ENCODE results near the gene SERINC3. TPM values are rescaled to one million over a fixed set of nuclear protein-coding genes. Genes with fewer than 3 reads are reported as not detected.

SERINC3 gene
- total RNA-seq, 2 donors from 2014 or later, result 75.6 to 91.3 TPM

- TF ChIP-seq, protein P1, sequence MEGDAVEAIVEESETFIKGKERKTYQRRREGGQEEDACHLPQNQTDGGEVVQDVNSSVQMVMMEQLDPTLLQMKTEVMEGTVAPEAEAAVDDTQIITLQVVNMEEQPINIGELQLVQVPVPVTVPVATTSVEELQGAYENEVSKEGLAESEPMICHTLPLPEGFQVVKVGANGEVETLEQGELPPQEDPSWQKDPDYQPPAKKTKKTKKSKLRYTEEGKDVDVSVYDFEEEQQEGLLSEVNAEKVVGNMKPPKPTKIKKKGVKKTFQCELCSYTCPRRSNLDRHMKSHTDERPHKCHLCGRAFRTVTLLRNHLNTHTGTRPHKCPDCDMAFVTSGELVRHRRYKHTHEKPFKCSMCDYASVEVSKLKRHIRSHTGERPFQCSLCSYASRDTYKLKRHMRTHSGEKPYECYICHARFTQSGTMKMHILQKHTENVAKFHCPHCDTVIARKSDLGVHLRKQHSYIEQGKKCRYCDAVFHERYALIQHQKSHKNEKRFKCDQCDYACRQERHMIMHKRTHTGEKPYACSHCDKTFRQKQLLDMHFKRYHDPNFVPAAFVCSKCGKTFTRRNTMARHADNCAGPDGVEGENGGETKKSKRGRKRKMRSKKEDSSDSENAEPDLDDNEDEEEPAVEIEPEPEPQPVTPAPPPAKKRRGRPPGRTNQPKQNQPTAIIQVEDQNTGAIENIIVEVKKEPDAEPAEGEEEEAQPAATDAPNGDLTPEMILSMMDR (conservative IDR thresholded peaks at IDR 0.05), result no peak
- Histone ChIP-seq H3K4me3 (ENCODE audit: low read length) (no peak overlapping the region), H3K27me3 (ENCODE audit: control insufficient read depth, insufficient read depth, low read length, poor library complexity, severe bottlenecking) (no peaks in the 10 kb centered on the region), H3K4me1 (ENCODE audit: control insufficient read depth, insufficient read depth, low read length) (no peaks in the 10 kb centered on the region), H3K27ac (ENCODE audit: low read depth, low read length) (no peak overlapping the region), H3K9ac (ENCODE audit: extremely low read depth, low read length, poor library complexity, severe bottlenecking) (no peak overlapping the region), H3K36me3 (ENCODE audit: control insufficient read depth, insufficient read depth, low read length) (no peaks in the 10 kb centered on the region), H3K9me3 (ENCODE audit: control insufficient read depth, low read length) (no peaks in the 10 kb centered on the region)
- 94 to 96% methylated on average over 4 of the region's 4 CpGs for WGBS, 2 experiments (ENCODE audit: insufficient coverage in 1 of 2, insufficient read length in 1 of 2)
- peaks cover 14% of the 10 kb centered on the region for H3K9me3 Mint-ChIP-seq
- H3K36me3 Mint-ChIP-seq (ENCODE audit: low read depth), result no peaks in the 10 kb centered on the region
- peaks cover 35% of the 10 kb centered on the region for H3K4me1 Mint-ChIP-seq
- DNase-seq, result no peak
- no peak overlapping the region for H3K4me3 Mint-ChIP-seq
- H3K27ac Mint-ChIP-seq, result no peak overlapping the region
- no peaks in the 10 kb centered on the region for H3K27me3 Mint-ChIP-seq (ENCODE audit: insufficient read depth)
These were observed 5.9 kb upstream of the SERINC3 start for GRCh38 chr20:44527716-44528199.

DNA sequence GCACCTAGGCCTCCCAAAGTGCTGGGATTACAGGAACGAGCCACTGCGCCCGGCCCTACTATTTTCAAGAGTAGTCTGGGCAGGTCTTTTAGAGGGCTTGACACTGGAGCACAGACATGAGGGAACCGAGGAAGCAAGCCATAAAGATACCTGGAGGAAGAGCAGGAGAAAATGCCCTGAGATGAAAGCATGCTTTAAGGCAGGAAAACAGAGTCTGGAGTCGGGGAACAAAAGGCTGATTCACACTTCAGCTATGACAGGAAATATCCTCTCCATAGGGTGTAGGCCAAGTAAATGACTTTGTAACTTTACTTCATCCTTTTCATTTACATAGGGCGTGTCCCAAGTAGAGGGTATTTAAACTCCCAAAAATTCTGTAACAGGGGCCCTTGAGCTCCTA is 4.3 kb upstream of the SERINC3 start:
- H3K36me3 ChIP-seq (ENCODE audit: control insufficient read depth, insufficient read depth, low read length), result no peaks in the 10 kb centered on the region

DNA sequence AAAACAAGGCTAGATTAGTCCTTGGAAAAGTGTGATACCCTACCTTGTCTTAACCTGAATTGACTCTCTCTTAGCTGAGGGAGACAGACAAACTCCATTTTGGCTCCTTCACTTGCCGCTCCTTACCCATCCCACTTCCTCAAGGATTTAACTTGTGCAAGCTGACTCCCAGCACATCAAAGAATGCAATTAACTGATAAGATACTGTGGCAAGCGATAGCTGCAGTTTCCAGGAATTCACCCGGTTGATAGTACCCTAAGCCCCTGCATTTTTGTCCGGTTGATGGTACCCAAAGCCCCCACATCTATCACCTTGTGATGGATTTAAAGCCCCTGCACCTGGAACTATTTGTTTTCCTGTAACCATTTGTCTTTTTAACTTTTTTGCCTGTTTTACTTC is 1.9 kb upstream of the SERINC3 start:
- peak; percentile 65 for DNase-seq
- peaks cover 14% of the 10 kb centered on the region for H3K9me3 Mint-ChIP-seq
- no peaks in the 10 kb centered on the region for H3K9me3 ChIP-seq (ENCODE audit: control insufficient read depth, low read length)
- peak overlapping the region; percentile 26 for H3K27ac ChIP-seq (ENCODE audit: low read depth, low read length)
- 13 to 43% methylated on average over 4 of the region's 4 CpGs for WGBS, 2 experiments (ENCODE audit: insufficient coverage in 1 of 2, insufficient read length in 1 of 2)
- H3K4me1 ChIP-seq (ENCODE audit: control insufficient read depth, insufficient read depth, low read length), result no peaks in the 10 kb centered on the region
- H3K27ac Mint-ChIP-seq, result peak overlapping the region; percentile 95
- peak overlapping the region; percentile 99 for H3K4me3 ChIP-seq (ENCODE audit: low read length)
- H3K27me3 ChIP-seq (ENCODE audit: control insufficient read depth, insufficient read depth, low read length, poor library complexity, severe bottlenecking), result no peaks in the 10 kb centered on the region
- peak overlapping the region; percentile 73 for H3K9ac ChIP-seq (ENCODE audit: extremely low read depth, low read length, poor library complexity, severe bottlenecking)
- peak overlapping the region; percentile 92 for H3K4me3 Mint-ChIP-seq
- peaks cover 60% of the 10 kb centered on the region for H3K4me1 Mint-ChIP-seq
- TF ChIP-seq, protein P1 (conservative IDR thresholded peaks at IDR 0.05), result no peak
- H3K36me3 ChIP-seq (ENCODE audit: control insufficient read depth, insufficient read depth, low read length), result peaks cover 13% of the 10 kb centered on the region
- peaks cover 10% of the 10 kb centered on the region for H3K36me3 Mint-ChIP-seq (ENCODE audit: low read depth)
- H3K27me3 Mint-ChIP-seq (ENCODE audit: insufficient read depth), result no peaks in the 10 kb centered on the region

More for the DNA sequence above, 4.3 kb upstream of the SERINC3 start:
- Histone ChIP-seq H3K27ac (ENCODE audit: low read depth, low read length) (no peak overlapping the region), H3K9ac (ENCODE audit: extremely low read depth, low read length, poor library complexity, severe bottlenecking) (no peak overlapping the region), H3K4me1 (ENCODE audit: control insufficient read depth, insufficient read depth, low read length) (no peaks in the 10 kb centered on the region), H3K9me3 (ENCODE audit: control insufficient read depth, low read length) (no peaks in the 10 kb centered on the region), H3K27me3 (ENCODE audit: control insufficient read depth, insufficient read depth, low read length, poor library complexity, severe bottlenecking) (no peaks in the 10 kb centered on the region), H3K4me3 (ENCODE audit: low read length) (no peak overlapping the region)
- 53 to 61% methylated on average over 5 to 6 of the region's 6 CpGs for WGBS, 2 experiments (ENCODE audit: insufficient coverage in 1 of 2, insufficient read length in 1 of 2)
- TF ChIP-seq, protein P1 (conservative IDR thresholded peaks at IDR 0.05), result no peak
- H3K36me3 Mint-ChIP-seq (ENCODE audit: low read depth), result no peaks in the 10 kb centered on the region
- no peak overlapping the region for H3K4me3 Mint-ChIP-seq
- H3K9me3 Mint-ChIP-seq, result peaks cover 14% of the 10 kb centered on the region
- H3K4me1 Mint-ChIP-seq, result peaks cover 42% of the 10 kb centered on the region
- no peaks in the 10 kb centered on the region for H3K27me3 Mint-ChIP-seq (ENCODE audit: insufficient read depth)
- peak; percentile 79 for DNase-seq
- peak overlapping the region; percentile 95 for H3K27ac Mint-ChIP-seq
